Central memory CD8-positive, alpha-beta T cell (primary cell): ENCODE data around the gene ADPRHL1.

ENCODE experiments used
- ATAC-seq: fragments of 150-1000 bp; cut with Tn5 transposase; replicated peaks from 2 replicates; pipeline ENCODE4 v1.10.0; 2022; ENCODE audit warnings: mild to moderate bottlenecking, moderate FRiP score, moderate number of reproducible peaks; ENCODE audit not compliant: poor library complexity, severe bottlenecking; ENCODE audit errors: extremely low read depth
- DNase-seq, 2 donors: peaks; one replicate each; pipeline ENCODE4 v3.0.0; 2021; ENCODE audit warnings: low spot score in 2 of 2
- H3K27ac Mint-ChIP-seq: one replicate; pipeline ENCODE4 v1.8.0; 2022; ENCODE audit warnings: low read depth, mild to moderate bottlenecking, moderate library complexity, mixed read lengths
- H3K27me3 Mint-ChIP-seq: one replicate; pipeline ENCODE4 v1.8.0; 2022; ENCODE audit warnings: mixed read lengths
- H3K36me3 Mint-ChIP-seq: one replicate; pipeline ENCODE4 v1.8.0; 2022; ENCODE audit warnings: mild to moderate bottlenecking, moderate library complexity, mixed read lengths; ENCODE audit not compliant: insufficient read depth
- H3K4me1 Mint-ChIP-seq: one replicate; pipeline ENCODE4 v1.8.0; 2022; ENCODE audit warnings: mixed read lengths
- H3K4me3 Mint-ChIP-seq: one replicate; pipeline ENCODE4 v1.8.0; 2022; ENCODE audit warnings: mild to moderate bottlenecking, moderate library complexity, mixed read lengths
- H3K9me3 Mint-ChIP-seq: one replicate; pipeline ENCODE4 v1.8.0; 2022; ENCODE audit warnings: mixed read lengths

Gene ADPRHL1

GRCh38 chr13:113422807-113423519 lies 30.3 kb downstream of the ADPRHL1 start:
- no peak overlapping the region for H3K4me3 Mint-ChIP-seq
- no peak for ATAC-seq
- no peaks in the 10 kb centered on the region for H3K9me3 Mint-ChIP-seq
- H3K27me3 Mint-ChIP-seq: no peaks in the 10 kb centered on the region
- H3K4me1 Mint-ChIP-seq: no peaks in the 10 kb centered on the region
- peaks cover 1% of the 10 kb centered on the region for H3K36me3 Mint-ChIP-seq
- H3K27ac Mint-ChIP-seq: no peak overlapping the region
- DNase-seq: no peak

- ATAC-seq: no peak
- H3K4me3 Mint-ChIP-seq: no peak overlapping the region
- no peak for DNase-seq
- no peak overlapping the region for H3K27ac Mint-ChIP-seq
- no peaks in the 10 kb centered on the region for H3K9me3 Mint-ChIP-seq
- no peaks in the 10 kb centered on the region for H3K4me1 Mint-ChIP-seq
- peaks cover 1% of the 10 kb centered on the region for H3K36me3 Mint-ChIP-seq
- H3K27me3 Mint-ChIP-seq: peaks cover 4% of the 10 kb centered on the region
Measured at GRCh38 chr13:113421673-113422270, 31.5 kb downstream of the ADPRHL1 start.

GRCh38 chr13:113420833-113421600 lies 32.3 kb downstream of the ADPRHL1 start:
- peaks cover 10% of the 10 kb centered on the region for H3K27me3 Mint-ChIP-seq
- no peaks in the 10 kb centered on the region for H3K4me1 Mint-ChIP-seq
- H3K27ac Mint-ChIP-seq: no peak overlapping the region
- ATAC-seq (no peak), DNase-seq (no peak)
- no peak overlapping the region for H3K4me3 Mint-ChIP-seq
- peaks cover 1% of the 10 kb centered on the region for H3K36me3 Mint-ChIP-seq
- H3K9me3 Mint-ChIP-seq: no peaks in the 10 kb centered on the region

- Mint-ChIP-seq H3K36me3 (peaks cover 1% of the 10 kb centered on the region), H3K9me3 (no peaks in the 10 kb centered on the region), H3K4me3 (no peak overlapping the region), H3K27me3 (peaks cover 10% of the 10 kb centered on the region), H3K27ac (no peak overlapping the region), H3K4me1 (no peaks in the 10 kb centered on the region)
- no peak for DNase-seq
- no peak for ATAC-seq
Measured at GRCh38 chr13:113420232-113420631, 33.1 kb downstream of the ADPRHL1 start.

- Mint-ChIP-seq H3K4me1 (no peaks in the 10 kb centered on the region), H3K9me3 (no peaks in the 10 kb centered on the region), H3K4me3 (no peak overlapping the region), H3K27ac (no peak overlapping the region), H3K27me3 (peaks cover 10% of the 10 kb centered on the region), H3K36me3 (peaks cover 1% of the 10 kb centered on the region)
- DNase-seq (no peak), ATAC-seq (no peak)
Measured at GRCh38 chr13:113419531-113420193, 33.6 kb downstream of the ADPRHL1 start.

GRCh38 chr13:113418722-113419049 lies 34.6 kb downstream of the ADPRHL1 start:
- H3K27ac Mint-ChIP-seq: no peak overlapping the region
- peaks cover 10% of the 10 kb centered on the region for H3K27me3 Mint-ChIP-seq
- no peaks in the 10 kb centered on the region for H3K36me3 Mint-ChIP-seq
- DNase-seq (no peak), ATAC-seq (no peak)
- no peaks in the 10 kb centered on the region for H3K9me3 Mint-ChIP-seq
- H3K4me3 Mint-ChIP-seq: no peak overlapping the region
- H3K4me1 Mint-ChIP-seq: no peaks in the 10 kb centered on the region

- no peak for DNase-seq
- no peak for ATAC-seq
- Mint-ChIP-seq H3K9me3 (no peaks in the 10 kb centered on the region), H3K27me3 (peaks cover 10% of the 10 kb centered on the region), H3K4me3 (no peak overlapping the region), H3K27ac (no peak overlapping the region), H3K4me1 (no peaks in the 10 kb centered on the region), H3K36me3 (no peaks in the 10 kb centered on the region)
Measured at GRCh38 chr13:113417836-113418721, 35.2 kb downstream of the ADPRHL1 start.

GRCh38 chr13:113417008-113417751 lies 36.1 kb downstream of the ADPRHL1 start:
- H3K4me3 Mint-ChIP-seq: no peak overlapping the region
- ATAC-seq (no peak), DNase-seq (no peak)
- no peak overlapping the region for H3K27ac Mint-ChIP-seq
- H3K9me3 Mint-ChIP-seq: no peaks in the 10 kb centered on the region
- no peaks in the 10 kb centered on the region for H3K4me1 Mint-ChIP-seq
- H3K36me3 Mint-ChIP-seq: no peaks in the 10 kb centered on the region
- H3K27me3 Mint-ChIP-seq: peaks cover 10% of the 10 kb centered on the region

- no peaks in the 10 kb centered on the region for H3K9me3 Mint-ChIP-seq
- ATAC-seq: no peak
Measured at GRCh38 chr13:113415825-113416224, 37.5 kb downstream of the ADPRHL1 start.

GRCh38 chr13:113415032-113415431 lies 38.3 kb downstream of the ADPRHL1 start:
- H3K36me3 Mint-ChIP-seq: no peaks in the 10 kb centered on the region
- H3K27me3 Mint-ChIP-seq: peaks cover 10% of the 10 kb centered on the region
- H3K4me1 Mint-ChIP-seq: no peaks in the 10 kb centered on the region
- ATAC-seq (no peak), DNase-seq (no peak)
- H3K4me3 Mint-ChIP-seq: no peak overlapping the region
- H3K27ac Mint-ChIP-seq: no peak overlapping the region
- no peaks in the 10 kb centered on the region for H3K9me3 Mint-ChIP-seq

More at GRCh38 chr13:113415825-113416224, 37.5 kb downstream of the ADPRHL1 start:
- Mint-ChIP-seq H3K4me1 (no peaks in the 10 kb centered on the region), H3K27ac (no peak overlapping the region), H3K36me3 (no peaks in the 10 kb centered on the region), H3K4me3 (no peak overlapping the region), H3K27me3 (peaks cover 10% of the 10 kb centered on the region)
- DNase-seq: no peak

GRCh38 chr13:113414335-113414734 lies 39.0 kb downstream of the ADPRHL1 start:
- no peaks in the 10 kb centered on the region for H3K36me3 Mint-ChIP-seq
- no peaks in the 10 kb centered on the region for H3K4me1 Mint-ChIP-seq
- DNase-seq (no peak), ATAC-seq (no peak)
- H3K27ac Mint-ChIP-seq: no peak overlapping the region
- no peaks in the 10 kb centered on the region for H3K9me3 Mint-ChIP-seq
- peaks cover 10% of the 10 kb centered on the region for H3K27me3 Mint-ChIP-seq
- no peak overlapping the region for H3K4me3 Mint-ChIP-seq
